HEK293T (cell line): ENCODE measurements around the gene OXER1.

Source experiments
- CTCF ChIA-PET: fragments of 350-600 bp; formaldehyde crosslinking; extraction: SDS; loops from one replicate; lab custom pipeline; 2021; ENCODE audit warnings: antibody characterized with exemption, inconsistent platforms; lab: Yijun Ruan, JAX
- POLR2A ChIA-PET: fragments of 350-600 bp; formaldehyde crosslinking; extraction: SDS; loops from one replicate; lab custom pipeline; 2020; ENCODE audit warnings: antibody characterized with exemption, inconsistent platforms; lab: Yijun Ruan, JAX
- DNase-seq: peaks from one replicate; pipeline ENCODE4 v3.0.0; 2012; ENCODE audit warnings: mixed read lengths; ENCODE audit errors: extremely low spot score
- ARNT ChIP-seq: fragments of 450-650 bp; IDR thresholded peaks from 2 replicates; pipeline ENCODE4 v1.6.1; 2017; ENCODE audit warnings: mild to moderate bottlenecking
- BHLHE40 ChIP-seq: fragments of 450-650 bp; IDR thresholded peaks from 2 replicates; pipeline ENCODE4 v1.6.1; 2016; ENCODE audit warnings: mild to moderate bottlenecking, moderate library complexity, borderline replicate concordance
- CTBP1 ChIP-seq: fragments of 450-650 bp; IDR thresholded peaks from 2 replicates; pipeline ENCODE4 v1.6.1; 2016; ENCODE audit warnings: borderline replicate concordance
- ELF4 ChIP-seq: fragments of 450-650 bp; IDR thresholded peaks from 2 replicates; pipeline ENCODE4 v1.6.1; 2017; ENCODE audit warnings: antibody characterized with exemption
- FOXA1 ChIP-seq: fragments of 450-650 bp; IDR thresholded peaks from 2 replicates; pipeline ENCODE4 v1.6.1; 2016; ENCODE audit warnings: mild to moderate bottlenecking
- FOXK2 ChIP-seq: fragments of 450-650 bp; IDR thresholded peaks from 2 replicates; pipeline ENCODE4 v1.6.1; 2016; ENCODE audit warnings: mild to moderate bottlenecking
- FOXM1 ChIP-seq: fragments of 450-650 bp; IDR thresholded peaks from 2 replicates; pipeline ENCODE4 v1.6.1; 2017; ENCODE audit warnings: mild to moderate bottlenecking, borderline replicate concordance
- HDGF ChIP-seq: fragments of 450-650 bp; IDR thresholded peaks from 2 replicates; pipeline ENCODE4 v1.6.1; 2017; ENCODE audit warnings: antibody characterized with exemption, borderline replicate concordance
- L3MBTL2 ChIP-seq: fragments of 450-650 bp; conservative IDR thresholded peaks from 2 replicates; pipeline ENCODE4 v1.6.1; 2016; ENCODE audit warnings: mild to moderate bottlenecking
- LEF1 ChIP-seq: fragments of 450-650 bp; IDR thresholded peaks from 2 replicates; pipeline ENCODE4 v1.6.1; 2017; ENCODE audit warnings: mild to moderate bottlenecking, borderline replicate concordance
- NFRKB ChIP-seq: fragments of 450-650 bp; IDR thresholded peaks from 2 replicates; pipeline ENCODE4 v1.6.1; 2016; ENCODE audit warnings: mild to moderate bottlenecking, moderate library complexity
- SP1 ChIP-seq: fragments of 450-650 bp; IDR thresholded peaks from 2 replicates; pipeline ENCODE4 v1.6.1; 2017
- SUZ12 ChIP-seq: fragments of 450-650 bp; IDR thresholded peaks from 2 replicates; pipeline ENCODE4 v1.6.1; 2016; ENCODE audit warnings: mild to moderate bottlenecking
- TARDBP ChIP-seq: fragments of 450-650 bp; IDR thresholded peaks from 2 replicates; pipeline ENCODE4 v1.6.1; 2016
- ZNF384 ChIP-seq: fragments of 450-650 bp; IDR thresholded peaks from 2 replicates; pipeline ENCODE4 v1.6.1; 2016
- TF ChIP-seq, protein P1 (sequence below): fragments of 450-650 bp; IDR thresholded peaks from 2 replicates; pipeline ENCODE4 v1.6.1; 2016

The OXER1 gene

DNA sequence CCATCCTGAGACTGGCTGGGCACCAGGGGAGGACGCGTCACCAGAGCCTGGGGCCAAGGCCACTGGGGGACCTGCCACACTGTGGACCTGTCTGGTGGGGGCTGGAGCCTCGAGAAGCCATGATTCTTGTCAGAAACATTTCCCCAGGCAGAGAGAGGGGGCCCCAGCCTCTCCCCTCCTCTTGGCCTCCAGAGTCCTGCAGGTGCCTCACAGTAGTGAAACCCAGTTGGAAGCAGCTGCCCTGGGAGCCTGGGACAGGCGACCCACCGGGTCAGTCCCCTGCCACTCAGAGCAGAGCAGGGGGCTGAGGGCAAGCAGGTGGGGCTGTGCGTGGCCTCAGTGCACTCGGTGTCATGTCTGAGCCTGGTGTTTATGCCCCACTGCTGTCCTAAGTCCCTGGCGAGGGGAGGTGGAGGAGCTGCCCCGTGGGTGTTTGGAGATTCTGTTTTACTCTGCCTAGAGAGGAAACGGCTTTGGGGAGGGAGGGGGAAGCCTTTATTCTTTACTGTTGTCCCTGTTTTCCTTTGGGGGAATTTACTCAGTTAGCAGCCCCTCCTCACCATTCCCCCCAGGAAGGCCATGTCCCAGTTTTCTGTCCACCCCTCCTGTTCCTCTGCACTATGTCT, 7.7 kb downstream of the OXER1 start:
- ChIA-PET POLR2A (no interaction called here), CTCF (no interaction called here)
- no peak for TF ChIP-seq LEF1
- TF ChIP-seq NFRKB: no peak
- TF ChIP-seq, protein P1, sequence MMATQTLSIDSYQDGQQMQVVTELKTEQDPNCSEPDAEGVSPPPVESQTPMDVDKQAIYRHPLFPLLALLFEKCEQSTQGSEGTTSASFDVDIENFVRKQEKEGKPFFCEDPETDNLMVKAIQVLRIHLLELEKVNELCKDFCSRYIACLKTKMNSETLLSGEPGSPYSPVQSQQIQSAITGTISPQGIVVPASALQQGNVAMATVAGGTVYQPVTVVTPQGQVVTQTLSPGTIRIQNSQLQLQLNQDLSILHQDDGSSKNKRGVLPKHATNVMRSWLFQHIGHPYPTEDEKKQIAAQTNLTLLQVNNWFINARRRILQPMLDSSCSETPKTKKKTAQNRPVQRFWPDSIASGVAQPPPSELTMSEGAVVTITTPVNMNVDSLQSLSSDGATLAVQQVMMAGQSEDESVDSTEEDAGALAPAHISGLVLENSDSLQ: no peak
- TF ChIP-seq L3MBTL2: no peak
- no peak for TF ChIP-seq CTBP1
- TF ChIP-seq ZNF384: no peak
- TF ChIP-seq ELF4: no peak
- TF ChIP-seq FOXM1: no peak
- TF ChIP-seq HDGF: no peak
- TF ChIP-seq SP1: no peak
- no peak for TF ChIP-seq SUZ12
- no peak for TF ChIP-seq FOXK2
- TF ChIP-seq BHLHE40: no peak
- TF ChIP-seq ARNT: no peak
- no peak for DNase-seq

DNA sequence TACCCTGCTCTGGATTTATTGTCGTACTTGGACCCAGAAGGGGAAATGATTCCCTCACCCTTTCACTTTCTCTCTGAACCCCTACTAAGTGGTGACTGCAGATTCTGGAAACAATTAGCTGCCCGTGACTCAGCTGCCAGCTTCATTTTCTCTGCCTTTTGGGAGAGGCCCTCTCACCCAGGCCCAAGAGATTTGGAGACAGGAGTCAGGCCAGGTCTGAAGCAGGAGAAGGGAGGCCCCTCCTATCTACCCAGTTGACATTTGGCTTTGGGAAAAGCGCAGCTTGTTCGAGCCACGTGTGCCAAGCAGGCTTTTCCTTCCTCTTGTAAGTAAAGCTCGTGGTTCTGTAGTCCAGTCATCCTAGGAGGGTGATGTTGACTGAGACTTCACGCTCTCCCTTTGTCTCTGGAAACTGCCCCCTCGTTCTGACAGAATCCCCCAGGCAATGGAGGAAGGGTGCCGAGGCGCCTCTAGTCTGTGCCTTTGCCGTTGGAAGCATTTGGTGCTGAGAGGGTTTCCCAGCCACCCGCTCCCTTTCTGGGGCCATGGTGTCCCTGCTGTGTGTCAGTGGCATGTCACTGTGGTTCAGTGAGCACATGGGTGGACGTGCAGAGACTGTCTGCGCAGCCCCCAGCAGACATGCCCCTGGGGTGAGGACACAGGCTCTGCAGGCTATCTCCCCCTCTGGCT, 8.6 kb downstream of the OXER1 start:
- CTCF ChIA-PET: interaction anchor here (0.5 kb wide), 1 partner anchor 20 kb away, joined by 3 read pairs; no protein-coding TSS in a partner anchor
- TF ChIP-seq FOXK2: no peak
- TF ChIP-seq FOXA1: no peak
- no peak for TF ChIP-seq FOXM1
- no peak for TF ChIP-seq SUZ12
- no peak for DNase-seq
- POLR2A ChIA-PET: no interaction called here

DNA sequence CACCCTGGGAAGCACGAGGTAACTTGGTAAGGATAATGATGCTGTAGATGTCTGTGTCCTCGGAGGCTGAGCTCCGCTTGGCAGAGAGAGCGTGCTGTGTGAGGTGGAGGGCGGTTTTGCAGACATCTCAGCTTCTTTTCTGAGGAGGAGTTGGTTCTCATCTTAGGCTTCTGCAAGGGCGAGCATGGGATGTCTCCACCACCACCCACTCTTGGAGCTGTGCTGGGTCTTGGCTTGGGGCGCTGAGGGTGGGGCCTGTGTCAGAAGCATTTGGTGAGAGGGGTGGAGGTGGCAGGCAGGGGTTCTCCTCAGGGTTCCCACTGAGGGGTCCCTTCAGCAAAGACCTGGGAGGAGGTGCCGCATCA, 9.2 kb downstream of the OXER1 start:
- DNase-seq: no peak
- TF ChIP-seq L3MBTL2: no peak
- no peak for TF ChIP-seq HDGF
- TF ChIP-seq, protein P1: no peak
- no peak for TF ChIP-seq LEF1
- no peak for TF ChIP-seq CTBP1
- CTCF ChIA-PET: interaction anchor here (0.5 kb wide), 1 partner anchor 20 kb away, joined by 3 read pairs; no protein-coding TSS in a partner anchor
- POLR2A ChIA-PET: no interaction called here

DNA sequence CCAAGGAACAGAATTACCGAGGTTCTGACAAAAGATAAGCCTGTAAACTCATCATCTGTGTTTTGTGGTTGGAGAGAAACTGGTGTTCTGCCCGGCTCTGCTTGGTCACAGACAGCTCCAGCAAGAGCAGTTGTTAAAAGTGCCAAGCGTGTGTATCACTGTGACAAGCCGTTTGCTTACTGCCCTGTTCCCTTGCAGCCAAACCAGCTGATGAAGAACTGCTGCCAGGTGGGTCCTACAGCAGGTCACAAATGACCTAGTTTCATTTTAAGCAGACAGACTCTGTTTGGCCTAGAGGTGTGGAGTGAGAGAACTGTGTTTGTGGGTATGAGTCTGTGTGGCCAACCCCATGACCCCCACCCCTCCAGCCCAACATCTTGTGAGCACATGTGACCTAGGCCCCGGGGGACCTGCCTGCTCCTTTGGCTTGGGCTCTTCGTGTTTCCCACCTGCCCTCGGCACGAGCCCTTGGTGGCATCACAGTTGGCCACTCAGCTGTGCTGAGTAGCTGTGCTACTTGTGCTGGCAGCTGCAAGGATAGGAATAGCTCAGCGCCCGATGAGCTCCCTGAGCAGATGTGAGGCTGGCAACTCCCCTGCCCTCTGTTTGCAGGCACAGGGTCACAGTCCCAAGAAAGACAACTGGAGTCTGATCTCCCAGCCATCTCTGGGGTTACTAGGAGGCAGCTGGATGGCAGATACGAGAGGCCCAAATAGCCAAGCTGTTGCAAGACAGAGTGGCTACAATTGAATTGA, 9.7 kb downstream of the OXER1 start:
- CTCF ChIA-PET: interaction anchor here (0.6 kb wide), 1 partner anchor 240 kb away, joined by 3 read pairs; no protein-coding TSS in a partner anchor
- DNase-seq: no peak
- TF ChIP-seq ZNF384: no peak
- no peak for TF ChIP-seq ELF4
- no peak for TF ChIP-seq FOXA1
- TF ChIP-seq FOXM1: no peak
- TF ChIP-seq HDGF: no peak
- TF ChIP-seq LEF1: no peak
- no peak for TF ChIP-seq FOXK2
- POLR2A ChIA-PET: no interaction called here

DNA sequence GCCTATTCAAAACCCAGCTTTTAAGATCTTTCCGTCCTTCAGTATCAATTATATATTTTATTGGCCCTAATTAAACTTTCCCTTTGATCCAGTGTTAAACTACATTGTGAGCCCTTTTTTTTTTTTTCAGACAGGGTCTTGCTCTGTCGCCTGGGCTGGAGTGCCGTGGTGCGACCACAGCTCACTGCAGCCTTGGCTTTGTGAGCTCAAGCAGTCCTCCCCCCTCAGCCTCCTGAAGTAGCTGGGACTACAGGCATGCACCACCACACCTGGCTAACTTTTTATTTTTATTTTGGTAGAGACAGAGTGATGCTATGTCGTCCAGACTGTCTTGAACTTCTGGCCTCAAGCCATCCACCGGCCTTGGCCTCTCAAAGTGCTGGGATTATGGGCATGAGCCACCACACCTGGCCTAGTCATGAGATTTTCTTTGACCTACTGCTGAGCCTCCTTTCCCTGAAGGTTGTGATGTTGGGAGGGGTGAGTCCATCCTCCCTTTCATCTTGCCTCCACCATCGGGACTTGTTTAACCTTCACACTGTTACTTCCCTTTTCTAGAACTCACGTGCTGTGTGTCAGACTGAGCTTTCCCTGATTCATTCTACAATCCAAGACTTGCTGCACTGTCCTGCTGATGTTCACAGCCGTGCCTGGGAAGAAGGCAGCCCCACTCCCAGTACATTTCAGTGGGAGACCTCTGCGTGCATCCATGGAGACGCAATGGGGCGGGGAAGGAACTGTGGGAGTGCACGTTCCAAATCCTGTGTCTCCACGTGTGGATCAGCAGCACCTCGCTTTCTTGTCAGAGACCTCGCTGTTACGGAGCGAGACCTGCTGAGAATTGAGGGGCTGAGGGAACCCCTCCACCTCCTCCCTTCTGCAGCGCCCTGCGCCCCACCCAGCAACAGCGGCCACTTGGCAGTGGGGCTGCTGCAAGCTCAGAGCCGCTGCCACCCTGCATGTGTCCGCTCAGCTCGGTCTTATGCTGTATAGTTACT, 10.8 kb downstream of the OXER1 start:
- CTCF ChIA-PET: no interaction called here
- TF ChIP-seq LEF1 (no peak), TARDBP (no peak), FOXK2 (no peak), ZNF384 (no peak), L3MBTL2 (no peak), HDGF (no peak), NFRKB (no peak), FOXA1 (no peak), SUZ12 (no peak), BHLHE40 (no peak), CTBP1 (no peak), FOXM1 (no peak), SP1 (no peak)
- DNase-seq: no peak
- POLR2A ChIA-PET: no interaction called here

DNA sequence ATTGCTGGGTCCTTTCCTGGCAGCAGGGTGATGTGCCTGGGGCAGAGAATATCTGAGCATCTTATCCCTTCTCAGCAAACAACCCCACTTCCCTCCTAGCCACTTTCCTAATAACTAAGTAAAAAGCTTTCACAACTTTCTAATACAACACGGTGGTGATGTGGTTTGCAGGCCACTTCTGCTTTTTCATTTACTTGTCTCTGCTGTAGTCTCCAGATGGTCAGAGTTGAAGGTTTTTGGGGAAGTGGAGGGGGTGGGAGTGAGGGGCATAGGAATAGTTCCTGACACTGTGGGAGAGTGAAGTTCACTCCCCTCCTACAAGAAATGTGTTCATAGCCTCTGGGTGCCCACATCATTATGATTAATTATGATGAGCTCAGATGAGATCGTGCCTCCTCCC, 11.6 kb downstream of the OXER1 start:
- ChIA-PET POLR2A (no interaction called here), CTCF (interaction anchor here (0.8 kb wide), 1 partner anchor 771 kb away, joined by 4 read pairs; no protein-coding TSS in a partner anchor)
- no peak for DNase-seq
- TF ChIP-seq FOXA1 (no peak), FOXK2 (no peak), TARDBP (no peak), CTBP1 (no peak), L3MBTL2 (no peak), ARNT (no peak), SP1 (no peak), NFRKB (no peak), ZNF384 (no peak), ELF4 (no peak)
